ENCODE results near the gene ARGLU1.

Gene ARGLU1

GRCh38 chr13:106586648-106587166, 18.8 kb upstream of the ARGLU1 start:
- DNase-seq (ENCODE audit: low spot score): no peak

DNA sequence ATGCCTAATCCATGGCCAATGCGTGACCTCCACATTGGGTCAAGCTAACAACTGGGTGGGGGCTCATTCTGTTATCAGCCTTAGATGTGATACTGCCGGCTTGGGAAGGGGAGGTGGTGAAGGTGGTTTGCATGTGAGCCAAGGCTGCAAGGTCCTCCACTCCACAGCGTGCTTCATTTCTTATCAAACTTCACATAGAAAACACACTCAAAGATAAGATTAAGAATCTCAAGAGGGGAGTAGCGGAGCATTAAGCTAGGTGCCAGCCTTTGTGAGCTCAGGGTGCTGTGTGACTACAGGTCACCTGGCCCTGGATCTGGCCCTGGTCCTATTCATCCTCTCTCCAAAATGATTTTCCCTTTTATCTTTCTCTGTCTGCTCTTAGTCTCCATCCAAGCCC, 13.3 kb upstream of the ARGLU1 start:
- DNase-seq (ENCODE audit: low spot score): no peak

- DNase-seq (ENCODE audit: low spot score): no peak
These were observed 8.0 kb upstream of the ARGLU1 start for GRCh38 chr13:106575896-106576295.

DNA sequence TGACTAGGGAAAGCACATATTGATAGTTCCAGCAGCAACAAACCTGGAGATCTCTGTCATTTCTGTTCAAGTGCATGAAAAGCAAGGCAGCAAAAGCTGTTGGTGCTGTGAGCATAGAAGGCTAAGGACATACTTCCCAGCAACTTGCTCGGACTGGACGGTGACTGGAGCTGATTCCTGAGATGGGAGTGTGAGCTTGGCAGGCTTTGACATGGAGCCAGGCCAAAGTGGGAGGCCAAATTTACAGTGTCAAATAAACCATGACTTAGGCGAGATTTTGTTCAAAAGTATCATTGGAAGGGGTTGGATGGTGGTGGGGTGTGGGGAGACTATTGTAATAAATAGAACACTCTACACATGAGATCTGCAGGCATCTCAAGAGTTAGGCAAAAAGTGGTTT, 5.9 kb upstream of the ARGLU1 start:
- no peak for DNase-seq (ENCODE audit: low spot score)

DNA sequence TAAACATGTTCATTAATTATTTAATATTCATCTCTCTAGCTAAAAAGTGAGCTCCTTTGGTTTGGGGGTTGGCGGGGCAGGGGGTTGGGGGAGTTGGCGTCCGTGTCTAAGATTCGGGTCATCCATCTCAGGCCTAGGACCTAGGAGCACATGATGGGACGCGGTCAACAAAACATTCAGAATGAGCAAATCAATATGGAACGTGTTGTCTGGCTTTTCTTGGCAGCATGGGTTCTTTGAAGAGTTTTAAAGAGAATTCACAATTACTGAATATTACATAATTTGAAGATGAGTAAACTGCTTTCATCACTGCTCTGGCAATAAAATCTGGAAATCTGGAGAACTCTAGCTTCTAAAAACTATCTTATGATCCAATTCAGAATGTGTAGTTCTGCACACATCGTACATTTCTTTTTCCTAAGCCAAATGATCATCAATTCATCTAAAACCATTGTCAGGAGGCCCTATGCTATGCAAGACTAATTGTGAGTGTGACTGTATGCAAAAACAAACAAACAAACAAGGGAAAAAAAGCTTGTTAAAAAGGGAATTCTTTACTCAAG, 5.4 kb upstream of the ARGLU1 start:
- no peak for DNase-seq (ENCODE audit: low spot score)

DNA sequence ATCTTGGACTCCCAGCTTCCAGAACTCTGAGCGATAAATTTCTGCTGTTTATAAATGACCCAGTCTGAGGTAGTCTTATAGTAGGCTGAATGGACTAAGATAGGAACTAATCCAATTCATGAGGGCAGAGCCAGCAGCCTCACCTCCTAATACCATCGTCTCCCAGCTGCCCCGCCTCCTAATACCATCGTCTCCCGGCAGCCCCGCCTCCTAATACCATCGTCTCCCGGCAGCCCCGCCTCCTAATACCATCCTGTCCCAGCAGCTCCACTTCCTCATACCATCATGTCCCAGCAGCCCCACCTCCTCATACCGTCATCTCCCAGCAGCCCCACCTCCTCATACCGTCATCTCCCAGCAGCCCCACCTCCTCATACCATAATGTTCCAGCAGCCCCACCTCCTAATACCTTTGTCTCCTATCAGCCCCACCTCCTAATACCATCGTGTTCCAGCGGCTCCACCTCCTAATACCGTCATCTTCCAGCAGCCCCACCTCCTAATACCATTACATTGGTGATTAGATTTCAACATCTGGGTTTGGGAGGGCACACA, 2.4 kb upstream of the ARGLU1 start:
- peak; percentile 22 for DNase-seq (ENCODE audit: low spot score)

- DNase-seq (ENCODE audit: low spot score): no peak
These were observed 1.5 kb upstream of the ARGLU1 start for GRCh38 chr13:106569233-106570095.

- DNase-seq (ENCODE audit: low spot score): no peak
These were observed 514 bp upstream of the ARGLU1 start for GRCh38 chr13:106568299-106569003.

DNA sequence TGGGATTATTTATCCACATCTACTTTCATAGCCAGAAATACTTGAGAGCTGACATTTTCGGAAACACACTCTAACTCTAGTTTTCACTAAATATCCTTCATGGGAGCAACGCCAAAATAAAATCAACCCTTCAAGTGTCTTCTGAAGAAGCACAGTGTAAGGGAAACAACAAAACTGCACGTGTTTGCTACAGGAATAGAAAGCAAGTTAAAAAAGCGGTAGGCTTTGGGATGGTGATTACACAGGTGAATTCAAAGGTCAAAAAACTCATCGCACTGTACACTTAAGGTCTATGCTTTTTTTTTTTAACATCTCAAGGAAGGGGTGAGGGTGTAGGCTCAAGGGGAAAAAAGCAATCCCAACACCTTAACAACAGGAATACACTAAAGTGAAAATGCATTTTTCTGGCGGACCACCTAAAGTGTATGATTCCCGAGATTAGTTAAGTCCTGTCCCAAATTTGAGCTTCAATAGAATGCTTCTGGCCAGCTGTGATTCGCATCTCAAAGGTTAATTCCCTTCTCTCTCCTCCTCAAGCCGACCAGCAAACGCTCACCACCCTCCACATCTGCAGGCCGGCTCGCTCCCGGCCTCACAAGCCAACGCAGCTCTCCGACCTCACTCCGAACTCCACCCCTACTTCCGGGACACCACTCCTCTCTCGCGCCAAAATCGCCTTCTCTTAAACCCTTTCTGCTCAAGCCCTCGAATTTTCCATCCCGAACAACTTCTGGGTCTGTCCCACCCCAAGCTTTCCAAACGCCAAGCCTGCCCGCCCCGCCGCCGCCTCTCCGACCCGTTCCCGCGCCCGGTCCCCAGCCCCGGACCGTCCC, 1.1 kb downstream of the ARGLU1 start:
- peak; percentile 56 for DNase-seq (ENCODE audit: low spot score)

DNA sequence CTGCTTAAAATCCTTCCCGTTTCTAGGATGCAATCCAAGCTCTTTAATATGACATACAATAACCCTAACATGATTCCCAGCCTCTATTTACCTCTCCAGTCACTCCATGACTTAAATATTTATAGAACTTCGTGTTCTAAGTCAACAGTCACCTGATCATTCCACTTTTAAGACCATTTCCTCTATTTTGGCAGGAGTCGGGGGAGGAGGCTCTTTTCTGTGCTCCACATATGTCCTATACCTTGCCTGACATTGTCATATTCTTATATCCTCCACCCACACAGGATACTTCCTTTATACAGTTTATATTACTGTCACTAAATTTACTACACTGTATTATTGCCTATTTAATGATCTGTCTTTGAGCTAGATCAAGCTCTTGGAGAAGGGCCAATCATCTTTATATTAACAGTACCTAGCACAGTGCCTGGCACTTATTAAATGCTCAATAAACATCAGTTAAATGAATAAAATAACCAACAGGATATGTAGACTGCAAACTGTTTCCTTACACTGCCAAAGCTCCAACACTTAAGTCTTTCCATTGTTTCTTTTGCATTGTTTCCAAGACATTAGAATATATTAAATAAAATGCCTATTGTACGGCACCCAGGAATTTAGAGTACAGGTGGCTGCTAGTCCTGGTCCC, 2.7 kb downstream of the ARGLU1 start:
- DNase-seq (ENCODE audit: low spot score): peak; percentile 12

GRCh38 chr13:106562301-106562700, 5.6 kb downstream of the ARGLU1 start:
- DNase-seq (ENCODE audit: low spot score): no peak

GRCh38 chr13:106561551-106562170, 6.3 kb downstream of the ARGLU1 start:
- DNase-seq (ENCODE audit: low spot score): peak; percentile 7

- DNase-seq (ENCODE audit: low spot score): no peak
These were observed 7.1 kb downstream of the ARGLU1 start for GRCh38 chr13:106560821-106561220.

DNA sequence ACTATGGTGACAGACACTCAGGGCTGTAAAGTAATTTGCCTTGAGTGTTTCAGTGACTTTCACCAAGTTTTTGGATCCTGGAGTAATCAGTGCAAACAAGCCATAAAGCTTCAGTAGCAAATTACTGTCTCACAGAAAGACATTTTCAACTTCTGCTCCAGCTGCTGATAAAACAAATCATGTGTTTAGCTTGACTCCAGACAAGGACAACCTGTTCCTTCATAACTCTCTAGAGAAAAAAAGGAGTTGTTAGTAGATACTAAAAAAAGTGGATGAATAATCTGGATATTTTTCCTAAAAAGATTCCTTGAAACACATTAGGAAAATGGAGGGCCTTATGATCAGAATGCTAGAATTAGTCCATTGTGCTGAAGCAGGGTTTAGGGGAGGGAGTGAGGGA, 9.4 kb downstream of the ARGLU1 start:
- no peak for DNase-seq (ENCODE audit: low spot score)

- DNase-seq (ENCODE audit: low spot score): no peak
These were observed 12.2 kb downstream of the ARGLU1 start for GRCh38 chr13:106555631-106556328.

DNA sequence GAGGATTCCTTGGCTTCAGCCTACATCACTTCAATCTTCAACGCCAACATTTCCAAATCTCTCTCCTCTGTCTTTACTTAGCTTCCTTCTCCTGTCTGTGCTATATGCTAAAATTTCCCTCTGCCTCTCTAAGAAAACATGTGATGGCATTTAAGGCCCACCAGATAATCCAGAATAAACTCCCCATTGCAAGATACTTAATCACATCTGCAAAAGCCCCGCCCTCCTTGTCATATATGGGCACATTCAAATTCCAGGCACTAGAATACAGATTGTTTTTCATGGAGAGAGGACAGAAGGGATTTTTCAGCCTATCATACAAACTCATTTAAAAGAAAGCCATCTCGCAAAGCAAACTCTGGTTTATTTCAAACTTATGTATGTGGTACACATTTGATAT, 16.2 kb downstream of the ARGLU1 start:
- no peak for DNase-seq (ENCODE audit: low spot score)

DNA sequence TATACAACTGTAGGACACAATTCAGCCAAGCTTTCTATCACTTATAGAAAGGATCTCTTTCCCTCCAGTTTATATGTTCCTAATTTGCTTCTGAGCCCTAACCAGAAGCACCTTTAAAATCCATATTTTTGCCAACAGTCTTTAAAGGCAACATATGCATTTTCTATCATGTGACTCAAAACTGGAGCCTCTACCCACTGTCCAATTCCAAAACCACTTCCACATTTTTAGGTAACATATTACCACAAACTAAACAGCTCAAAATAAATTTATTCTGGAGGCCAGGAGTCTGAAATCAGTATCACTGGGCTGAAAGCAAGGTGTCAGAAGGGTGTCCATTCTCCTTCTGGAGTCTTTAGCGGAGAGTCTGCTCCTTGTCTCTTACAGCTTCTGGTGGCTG, 16.6 kb downstream of the ARGLU1 start:
- no peak for DNase-seq (ENCODE audit: low spot score)

- no peak for DNase-seq (ENCODE audit: low spot score)
These were observed 17.3 kb downstream of the ARGLU1 start for GRCh38 chr13:106550570-106551135.

DNA sequence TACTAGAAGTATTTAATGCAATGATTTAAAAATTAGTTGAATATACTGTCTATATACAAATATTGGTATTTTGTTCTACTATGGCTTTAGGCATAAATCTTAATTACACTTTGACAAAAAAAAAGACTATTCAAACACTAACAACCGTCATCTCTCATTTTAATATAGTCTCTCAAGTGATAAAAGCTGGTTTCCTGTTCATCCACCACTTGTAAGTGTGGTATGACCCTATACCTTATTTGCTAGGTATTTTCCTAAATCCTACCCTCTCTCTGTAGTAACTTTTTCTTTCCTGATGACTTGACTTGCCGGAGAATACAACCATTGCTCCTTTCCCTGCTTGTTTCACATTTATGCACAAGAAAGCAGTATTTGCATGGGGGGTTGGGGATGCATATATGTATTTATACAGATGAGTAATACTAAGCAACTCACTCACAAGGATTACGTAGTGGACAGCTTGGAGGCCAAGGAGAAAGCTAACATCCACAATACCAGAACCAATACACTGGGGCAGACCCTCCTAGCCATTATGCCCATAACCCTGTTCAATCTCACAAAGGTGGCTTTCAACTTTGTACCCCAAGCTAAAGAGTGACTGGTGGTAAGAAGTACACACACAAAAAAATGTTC, 19.8 kb downstream of the ARGLU1 start:
- no peak for DNase-seq (ENCODE audit: low spot score)
